KMS-11 (cell line): ENCODE results near the gene TMEM59.
"Not testable (repeated sequence)": the region's sequence is repeated elsewhere in the genome, so short reads cannot be mapped to it uniquely, and the experiment has no call there.

Source experiments
- H2AFZ ChIP-seq: fragments of 200-600 bp; sonication (generic); 2 replicates; pipeline ENCODE4 v1.6.1; 2016; ENCODE audit warnings: antibody characterized with exemption, mixed run types, low read depth
- H3K27ac ChIP-seq: fragments of 200-600 bp; sonication (generic); 2 replicates; pipeline ENCODE4 v1.6.1; 2016; ENCODE audit warnings: mild to moderate bottlenecking, mixed run types
- H3K27me3 ChIP-seq: fragments of 200-600 bp; sonication (generic); 2 replicates; pipeline ENCODE4 v1.6.1; 2017; ENCODE audit warnings: mild to moderate bottlenecking, low read depth, mixed run types, moderate library complexity; ENCODE audit not compliant: insufficient read depth
- H3K36me3 ChIP-seq: fragments of 200-600 bp; sonication (generic); 2 replicates; pipeline ENCODE4 v1.6.1; 2017; ENCODE audit warnings: mild to moderate bottlenecking, mixed run types; ENCODE audit not compliant: insufficient read depth
- H3K4me1 ChIP-seq: fragments of 200-600 bp; sonication (generic); 2 replicates; pipeline ENCODE4 v1.6.1; 2016; ENCODE audit warnings: mild to moderate bottlenecking, low read depth, mixed run types; ENCODE audit not compliant: poor library complexity, severe bottlenecking
- H3K4me2 ChIP-seq: fragments of 200-600 bp; sonication (generic); 2 replicates; pipeline ENCODE4 v1.7.0; 2016; ENCODE audit warnings: mild to moderate bottlenecking, mixed run types
- H3K4me3 ChIP-seq: fragments of 200-600 bp; sonication (generic); IDR thresholded peaks from 2 replicates; pipeline ENCODE4 v1.6.1; 2017; ENCODE audit warnings: low read depth, low read length, mixed read lengths; ENCODE audit not compliant: insufficient read depth
- H3K79me2 ChIP-seq: fragments of 200-600 bp; sonication (generic); 2 replicates; pipeline ENCODE4 v1.6.1; 2016; ENCODE audit warnings: low read depth, mixed run types; ENCODE audit not compliant: insufficient read depth
- H3K9ac ChIP-seq: fragments of 200-600 bp; sonication (generic); 2 replicates; pipeline ENCODE4 v1.6.1; 2016; ENCODE audit warnings: mild to moderate bottlenecking, mixed run types
- H4K20me1 ChIP-seq: fragments of 200-600 bp; sonication (generic); 2 replicates; pipeline ENCODE4 v1.6.1; 2016; ENCODE audit warnings: mild to moderate bottlenecking, mixed run types; ENCODE audit not compliant: insufficient read depth
- CTCF ChIP-seq: fragments of 200-600 bp; sonication (generic); conservative IDR thresholded peaks from 2 replicates; pipeline ENCODE4 v1.6.1; 2017; ENCODE audit warnings: low read depth, mild to moderate bottlenecking, antibody characterized with exemption, low read length, moderate library complexity, mixed read lengths

Gene TMEM59

GRCh38 chr1:54006508-54006907, 46.5 kb downstream of the TMEM59 start:
- no peaks in the 10 kb centered on the region for H4K20me1 ChIP-seq
- H3K4me1 ChIP-seq: no peaks in the 10 kb centered on the region
- no peak overlapping the region for H3K9ac ChIP-seq
- no peak for TF ChIP-seq CTCF
- no peaks in the 10 kb centered on the region for H3K36me3 ChIP-seq
- peaks cover under 1% of the 10 kb centered on the region; the same call in 1 of the 2 replicates for H3K27me3 ChIP-seq
- no peak overlapping the region for H3K27ac ChIP-seq
- no peaks in the 10 kb centered on the region for H3K79me2 ChIP-seq
- no peak overlapping the region for H3K4me2 ChIP-seq
- H2AFZ ChIP-seq: no peak overlapping the region
- H3K4me3 ChIP-seq: no peak overlapping the region

- H3K27me3 ChIP-seq: no peaks in the 10 kb centered on the region; the same call in 1 of the 2 replicates
- H3K4me3 ChIP-seq: no peak overlapping the region
- H3K4me1 ChIP-seq: no peaks in the 10 kb centered on the region
- H3K27ac ChIP-seq: no peak overlapping the region
- H3K79me2 ChIP-seq: no peaks in the 10 kb centered on the region
- H3K36me3 ChIP-seq: no peaks in the 10 kb centered on the region
- no peak overlapping the region for H3K9ac ChIP-seq
- no peak overlapping the region for H2AFZ ChIP-seq
- H4K20me1 ChIP-seq: no peaks in the 10 kb centered on the region
- no peak overlapping the region for H3K4me2 ChIP-seq
- no peak for TF ChIP-seq CTCF
Measured at GRCh38 chr1:54004481-54005049, 48.4 kb downstream of the TMEM59 start.

- not testable (repeated sequence) for H4K20me1 ChIP-seq, H3K4me2 ChIP-seq, H3K27ac ChIP-seq, H3K4me3 ChIP-seq, H3K27me3 ChIP-seq, H3K79me2 ChIP-seq, H3K9ac ChIP-seq, H3K4me1 ChIP-seq, H2AFZ ChIP-seq, H3K36me3 ChIP-seq
Measured at GRCh38 chr1:54003750-54004480, 49.1 kb downstream of the TMEM59 start.

GRCh38 chr1:54003249-54003646, 49.8 kb downstream of the TMEM59 start:
- H2AFZ ChIP-seq: no peak overlapping the region
- H3K27me3 ChIP-seq: no peaks in the 10 kb centered on the region; the same call in 1 of the 2 replicates
- no peaks in the 10 kb centered on the region for H3K36me3 ChIP-seq
- no peaks in the 10 kb centered on the region for H3K79me2 ChIP-seq
- no peak overlapping the region for H3K9ac ChIP-seq
- no peaks in the 10 kb centered on the region for H4K20me1 ChIP-seq
- no peaks in the 10 kb centered on the region for H3K4me1 ChIP-seq
- TF ChIP-seq CTCF: no peak
- no peak overlapping the region for H3K27ac ChIP-seq
- no peak overlapping the region for H3K4me3 ChIP-seq
- H3K4me2 ChIP-seq: no peak overlapping the region

- no peak overlapping the region for H3K4me2 ChIP-seq
- no peak for TF ChIP-seq CTCF
- no peaks in the 10 kb centered on the region for H3K36me3 ChIP-seq
- no peaks in the 10 kb centered on the region for H4K20me1 ChIP-seq
- no peak overlapping the region for H3K27ac ChIP-seq
- no peak overlapping the region for H3K9ac ChIP-seq
- H3K4me3 ChIP-seq: no peak overlapping the region
- H3K79me2 ChIP-seq: no peaks in the 10 kb centered on the region
- no peak overlapping the region for H2AFZ ChIP-seq
- no peaks in the 10 kb centered on the region; the same call in 1 of the 2 replicates for H3K27me3 ChIP-seq
- H3K4me1 ChIP-seq: no peaks in the 10 kb centered on the region
Measured at GRCh38 chr1:54002544-54003248, 50.3 kb downstream of the TMEM59 start.
